ENCODE measurements around the gene VWA5B1. TPM values are rescaled to one million over a fixed set of nuclear protein-coding genes. Genes with fewer than 3 reads are reported as not detected.

Gene VWA5B1
- total RNA-seq, 1 donor: not detected

DNA sequence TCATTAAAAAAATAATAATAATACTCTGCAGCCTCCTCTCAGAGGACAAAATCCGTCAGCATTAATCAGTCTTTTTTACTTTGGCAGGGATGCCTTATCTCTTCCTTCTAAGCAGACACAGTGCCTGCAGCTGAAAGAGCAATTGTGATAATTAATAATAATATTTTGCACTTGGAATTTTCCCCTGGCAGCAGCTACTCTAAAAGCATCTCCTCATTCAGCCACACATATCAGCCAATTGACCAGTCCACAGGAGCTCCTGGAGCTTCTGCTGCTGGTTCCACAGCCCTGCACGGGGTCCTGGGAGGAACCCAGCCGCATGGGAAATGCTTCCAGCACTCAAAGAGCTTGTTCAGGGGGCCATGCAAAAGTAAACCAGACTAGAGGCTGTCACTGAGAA, 31.0 kb upstream of the VWA5B1 start:
- no peak overlapping the region for H3K4me3 ChIP-seq (ENCODE audit: low read depth, low read length)
- TF ChIP-seq CTCF (IDR thresholded peaks at IDR 0.05; ENCODE audit: insufficient read depth, low read length): no peak
- DNase-seq (ENCODE audit: low read depth): no peak

- H3K4me3 ChIP-seq (ENCODE audit: low read depth, low read length): no peak overlapping the region
- TF ChIP-seq CTCF (IDR thresholded peaks at IDR 0.05; ENCODE audit: insufficient read depth, low read length): no peak
- no peak for DNase-seq (ENCODE audit: low read depth)
Measured at GRCh38 chr1:20261095-20261494, 29.6 kb upstream of the VWA5B1 start.

DNA sequence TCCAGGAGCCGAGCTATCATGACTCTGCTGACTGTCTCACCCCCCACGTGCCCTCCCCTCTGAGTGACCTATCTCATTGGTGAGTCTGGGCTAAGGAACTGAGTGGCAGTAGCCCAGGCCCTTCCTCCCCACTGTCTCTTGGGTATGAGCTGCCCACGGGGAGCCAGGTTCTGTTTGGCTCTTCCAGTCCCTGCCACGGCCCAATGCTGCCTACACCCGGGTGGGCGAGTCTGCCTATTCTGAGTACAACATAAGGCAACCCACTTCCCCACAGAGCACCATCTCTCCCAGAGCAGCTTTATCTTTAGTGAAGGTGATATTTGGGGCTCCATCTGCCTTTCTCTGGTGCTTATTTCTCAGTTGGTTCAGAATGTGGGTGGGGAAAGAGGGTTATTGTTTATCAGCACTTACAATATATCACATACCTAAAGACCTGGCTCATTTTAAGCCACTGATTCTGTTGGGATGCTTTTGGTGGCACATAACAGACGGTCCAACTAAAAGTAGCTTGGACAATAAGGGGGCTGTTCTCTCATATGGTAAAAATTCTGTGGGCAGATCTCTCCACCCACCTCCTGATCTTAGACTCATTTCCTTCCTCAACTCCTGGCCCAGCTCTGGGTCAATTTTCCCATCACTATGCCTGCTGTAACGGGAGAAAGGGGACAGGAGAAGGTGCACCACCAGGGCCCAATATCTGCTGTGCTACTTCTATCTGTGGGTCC, 27.7 kb upstream of the VWA5B1 start:
- DNase-seq (ENCODE audit: low read depth): no peak
- H3K4me3 ChIP-seq (ENCODE audit: low read depth, low read length): no peak overlapping the region
- TF ChIP-seq CTCF (IDR thresholded peaks at IDR 0.05; ENCODE audit: insufficient read depth, low read length): no peak

- TF ChIP-seq CTCF (IDR thresholded peaks at IDR 0.05; ENCODE audit: insufficient read depth, low read length): no peak
- H3K4me3 ChIP-seq (ENCODE audit: low read depth, low read length): no peak overlapping the region
- no peak for DNase-seq (ENCODE audit: low read depth)
Measured at GRCh38 chr1:20265250-20265649, 25.4 kb upstream of the VWA5B1 start.

DNA sequence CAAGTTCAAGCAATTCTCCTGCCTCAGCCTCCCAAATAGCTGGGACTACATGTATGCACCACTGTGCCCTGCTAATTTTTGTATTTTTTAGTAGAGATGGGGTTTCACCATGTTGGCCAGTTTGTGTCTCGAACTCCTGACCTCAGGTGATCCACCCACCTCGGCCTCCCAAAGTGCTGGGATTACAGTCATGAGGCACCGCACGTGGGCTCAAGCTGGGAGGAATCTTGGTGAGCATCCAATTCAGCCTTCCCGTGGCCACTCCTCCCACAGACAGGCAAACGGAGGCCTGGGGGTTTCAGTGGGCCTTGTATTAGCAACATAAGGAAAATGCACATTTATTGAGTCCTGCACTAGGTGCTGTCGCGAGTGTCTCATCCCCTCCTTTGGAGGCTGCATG, 24.5 kb upstream of the VWA5B1 start:
- no peak for TF ChIP-seq CTCF (IDR thresholded peaks at IDR 0.05; ENCODE audit: insufficient read depth, low read length)
- DNase-seq (ENCODE audit: low read depth): peak; percentile 12
- H3K4me3 ChIP-seq (ENCODE audit: low read depth, low read length): no peak overlapping the region

GRCh38 chr1:20266642-20267041, 24.0 kb upstream of the VWA5B1 start:
- DNase-seq (ENCODE audit: low read depth): no peak
- TF ChIP-seq CTCF (IDR thresholded peaks at IDR 0.05; ENCODE audit: insufficient read depth, low read length): no peak
- no peak overlapping the region for H3K4me3 ChIP-seq (ENCODE audit: low read depth, low read length)

Measured in fibroblast of the aortic adventitia (primary cell).